Smooth muscle cell (in vitro differentiated cells): ENCODE data around the gene CREBBP. TPM values are rescaled to one million over a fixed set of nuclear protein-coding genes. Genes with fewer than 3 reads are reported as not detected.

Source experiments
- DNase-seq: peaks from one replicate; lab custom pipeline; 2025; ENCODE audit not compliant: unreplicated experiment; lab: John Stamatoyannopoulos, UW
- H2AFZ ChIP-seq: fragments of 200-600 bp; sonication (generic); 2 replicates; pipeline ENCODE4 v1.6.0; 2016; ENCODE audit warnings: antibody characterized with exemption, low read depth, mild to moderate bottlenecking
- H3F3A ChIP-seq: fragments of 200-600 bp; sonication (generic); 2 replicates; pipeline ENCODE4 v1.6.0; 2017; ENCODE audit warnings: antibody characterized with exemption, low read depth
- H3K27ac ChIP-seq: fragments of 200-600 bp; sonication (generic); 2 replicates; pipeline ENCODE4 v1.5.1; 2016; ENCODE audit warnings: low read depth, mild to moderate bottlenecking
- H3K27me3 ChIP-seq: fragments of 200-600 bp; sonication (generic); 2 replicates; pipeline ENCODE4 v1.6.1; 2016; ENCODE audit warnings: low read depth, mild to moderate bottlenecking
- H3K36me3 ChIP-seq: fragments of 200-600 bp; sonication (generic); 2 replicates; pipeline ENCODE4 v1.5.1; 2016; ENCODE audit warnings: low read depth
- H3K4me1 ChIP-seq: fragments of 200-600 bp; sonication (generic); 2 replicates; pipeline ENCODE4 v1.5.1; 2016; ENCODE audit warnings: low read depth
- H3K4me2 ChIP-seq: fragments of 200-600 bp; sonication (generic); 2 replicates; pipeline ENCODE4 v1.6.0; 2016; ENCODE audit warnings: mild to moderate bottlenecking
- H3K4me3 ChIP-seq: fragments of 200-600 bp; sonication (generic); 2 replicates; pipeline ENCODE4 v1.5.1; 2016; ENCODE audit warnings: mild to moderate bottlenecking
- H3K79me2 ChIP-seq: fragments of 200-600 bp; sonication (generic); 2 replicates; pipeline ENCODE4 v1.6.0; 2016; ENCODE audit warnings: low read depth, mild to moderate bottlenecking
- H3K9ac ChIP-seq: fragments of 200-600 bp; sonication (generic); 2 replicates; pipeline ENCODE4 v1.6.0; 2016; ENCODE audit warnings: low read depth
- H3K9me3 ChIP-seq: fragments of 200-600 bp; sonication (generic); replicated peaks from 2 replicates; pipeline ENCODE4 v1.5.1; 2016; ENCODE audit warnings: low read depth
- H4K20me1 ChIP-seq: fragments of 200-600 bp; sonication (generic); 2 replicates; pipeline ENCODE4 v1.6.0; 2016; ENCODE audit warnings: low read depth
- WGBS: methylation state at CpG from one replicate; pipeline ENCODE4 v1.1.7; 2016; ENCODE audit warnings: low lambda C conversion rate; 5-methylcytosine and 5-hydroxymethylcytosine counted together
- polyA plus RNA-seq: library from polyadenylated mRNA; unstranded; fragments of >200 nt; fragmentation: Nextera tagmentation; extraction: Ambion mirVana; gene quantifications from 2 replicates; pipeline ENCODE4 v1.2.1, GENCODE V29; 2016
- total RNA-seq: library from RNA; depleted of rRNA; stranded (reverse); fragments of >200 nt; gene quantifications from 2 replicates; pipeline ENCODE4 v1.2.3, GENCODE V29; 2014
- TF ChIP-seq, protein P1 (sequence below): fragments of 200-600 bp; sonication (generic); IDR thresholded peaks from 2 replicates; pipeline ENCODE4 v1.5.1; 2017; ENCODE audit warnings: borderline replicate concordance, mild to moderate bottlenecking, antibody characterized with exemption; ENCODE audit not compliant: insufficient read depth, poor library complexity, severe bottlenecking

Gene CREBBP
- total and polyA plus RNA-seq, 2 experiments from 2014 or later: 14.3 to 19.6 TPM

GRCh38 chr16:3770530-3770929 lies 110.0 kb downstream of the CREBBP start:
- no peaks in the 10 kb centered on the region for H3K4me1 ChIP-seq
- H3K79me2 ChIP-seq: peaks cover 12% of the 10 kb centered on the region
- WGBS: 95% methylated on average over 13 of the region's 13 CpGs
- H3K4me2 ChIP-seq: no peak overlapping the region
- H3F3A ChIP-seq: no peaks in the 10 kb centered on the region
- TF ChIP-seq, protein P1, sequence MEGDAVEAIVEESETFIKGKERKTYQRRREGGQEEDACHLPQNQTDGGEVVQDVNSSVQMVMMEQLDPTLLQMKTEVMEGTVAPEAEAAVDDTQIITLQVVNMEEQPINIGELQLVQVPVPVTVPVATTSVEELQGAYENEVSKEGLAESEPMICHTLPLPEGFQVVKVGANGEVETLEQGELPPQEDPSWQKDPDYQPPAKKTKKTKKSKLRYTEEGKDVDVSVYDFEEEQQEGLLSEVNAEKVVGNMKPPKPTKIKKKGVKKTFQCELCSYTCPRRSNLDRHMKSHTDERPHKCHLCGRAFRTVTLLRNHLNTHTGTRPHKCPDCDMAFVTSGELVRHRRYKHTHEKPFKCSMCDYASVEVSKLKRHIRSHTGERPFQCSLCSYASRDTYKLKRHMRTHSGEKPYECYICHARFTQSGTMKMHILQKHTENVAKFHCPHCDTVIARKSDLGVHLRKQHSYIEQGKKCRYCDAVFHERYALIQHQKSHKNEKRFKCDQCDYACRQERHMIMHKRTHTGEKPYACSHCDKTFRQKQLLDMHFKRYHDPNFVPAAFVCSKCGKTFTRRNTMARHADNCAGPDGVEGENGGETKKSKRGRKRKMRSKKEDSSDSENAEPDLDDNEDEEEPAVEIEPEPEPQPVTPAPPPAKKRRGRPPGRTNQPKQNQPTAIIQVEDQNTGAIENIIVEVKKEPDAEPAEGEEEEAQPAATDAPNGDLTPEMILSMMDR: no peak
- H4K20me1 ChIP-seq: peaks cover 37% of the 10 kb centered on the region
- no peaks in the 10 kb centered on the region for H3K9me3 ChIP-seq
- H3K9ac ChIP-seq: no peak overlapping the region
- H3K36me3 ChIP-seq: peaks cover 45% of the 10 kb centered on the region
- DNase-seq: no peak
- no peak overlapping the region for H3K4me3 ChIP-seq
- H3K27ac ChIP-seq: no peak overlapping the region
- no peak overlapping the region for H2AFZ ChIP-seq
- H3K27me3 ChIP-seq: no peaks in the 10 kb centered on the region

GRCh38 chr16:3769942-3770341 lies 110.6 kb downstream of the CREBBP start:
- Histone ChIP-seq H3K4me3 (no peak overlapping the region), H4K20me1 (peaks cover 35% of the 10 kb centered on the region), H2AFZ (no peak overlapping the region), H3K79me2 (peaks cover 12% of the 10 kb centered on the region), H3K4me1 (no peaks in the 10 kb centered on the region), H3F3A (no peaks in the 10 kb centered on the region), H3K9me3 (no peaks in the 10 kb centered on the region), H3K27ac (no peak overlapping the region), H3K36me3 (peaks cover 45% of the 10 kb centered on the region), H3K27me3 (no peaks in the 10 kb centered on the region), H3K9ac (no peak overlapping the region), H3K4me2 (no peak overlapping the region)
- TF ChIP-seq, protein P1: no peak
- 98% methylated on average over 13 of the region's 13 CpGs for WGBS
- no peak for DNase-seq

- Histone ChIP-seq H3K9me3 (no peaks in the 10 kb centered on the region), H3K36me3 (peaks cover 45% of the 10 kb centered on the region), H3K27ac (no peak overlapping the region), H2AFZ (no peak overlapping the region), H3K9ac (no peak overlapping the region), H3K27me3 (no peaks in the 10 kb centered on the region), H3K4me2 (no peak overlapping the region), H3K4me3 (no peak overlapping the region), H4K20me1 (peaks cover 35% of the 10 kb centered on the region), H3K79me2 (peaks cover 12% of the 10 kb centered on the region), H3K4me1 (no peaks in the 10 kb centered on the region), H3F3A (no peaks in the 10 kb centered on the region)
- WGBS: 97% methylated on average over 12 of the region's 12 CpGs
- DNase-seq: no peak
- TF ChIP-seq, protein P1: no peak
Measured at GRCh38 chr16:3769013-3769412, 111.5 kb downstream of the CREBBP start.

DNA sequence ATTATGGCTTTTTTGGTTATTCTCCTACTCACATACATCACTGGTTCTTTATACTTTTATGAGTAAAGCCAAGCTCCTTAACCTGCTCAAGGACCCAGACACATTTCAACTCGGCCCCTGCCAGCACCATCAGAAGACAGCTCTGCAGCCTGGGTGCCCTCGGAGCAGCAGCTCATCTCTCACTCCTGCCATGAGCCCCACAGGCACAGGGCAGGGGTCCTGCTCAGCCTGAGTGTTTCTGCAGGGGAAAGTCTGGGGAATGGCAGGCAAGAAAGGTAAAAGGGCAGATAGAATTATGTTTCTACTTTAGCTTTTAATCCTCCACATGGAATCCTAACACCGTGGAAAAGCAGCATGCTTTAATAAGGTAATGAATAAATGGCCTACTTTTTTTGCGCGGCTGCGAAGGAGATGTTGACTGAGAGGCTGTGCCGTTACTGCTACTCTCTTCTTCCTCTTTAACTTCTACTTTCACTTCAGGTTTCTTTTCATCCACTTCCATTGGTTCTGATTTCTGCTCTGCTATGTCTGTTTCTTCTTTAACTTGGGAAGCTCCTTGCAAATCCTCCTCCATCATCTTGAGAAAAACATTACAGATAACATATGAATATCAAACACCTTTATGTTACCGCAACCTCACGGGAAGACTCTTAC lies 113.1 kb downstream of the CREBBP start:
- no peak overlapping the region for H3K27ac ChIP-seq
- no peak overlapping the region for H3K4me2 ChIP-seq
- no peak for DNase-seq
- H3K4me3 ChIP-seq: no peak overlapping the region
- H3K9ac ChIP-seq: no peak overlapping the region
- H3K27me3 ChIP-seq: no peaks in the 10 kb centered on the region
- H3K9me3 ChIP-seq: no peaks in the 10 kb centered on the region
- H3K4me1 ChIP-seq: no peaks in the 10 kb centered on the region
- 99% methylated on average over 9 of the region's 9 CpGs for WGBS
- no peak overlapping the region for H2AFZ ChIP-seq
- no peaks in the 10 kb centered on the region for H3F3A ChIP-seq
- peaks cover 12% of the 10 kb centered on the region for H3K79me2 ChIP-seq
- TF ChIP-seq, protein P1: no peak
- H3K36me3 ChIP-seq: peaks cover 39% of the 10 kb centered on the region
- H4K20me1 ChIP-seq: peaks cover 42% of the 10 kb centered on the region
